ENCODE measurements around the gene APOC3.
"Not testable (repeated sequence)": the region's sequence is repeated elsewhere in the genome, so short reads cannot be mapped to it uniquely, and the experiment has no call there.

Gene APOC3

GRCh38 chr11:116792869-116793771 is 36.6 kb upstream of the APOC3 start:
- no peak for TF ChIP-seq CTCF (IDR thresholded peaks at IDR 0.05; ENCODE audit: insufficient read depth, low read depth, low read length, missing control alignments)
- no peak overlapping the region for H3K4me3 ChIP-seq (ENCODE audit: low read length)
- peak; percentile 90 for DNase-seq (ENCODE audit: low read depth)

DNA sequence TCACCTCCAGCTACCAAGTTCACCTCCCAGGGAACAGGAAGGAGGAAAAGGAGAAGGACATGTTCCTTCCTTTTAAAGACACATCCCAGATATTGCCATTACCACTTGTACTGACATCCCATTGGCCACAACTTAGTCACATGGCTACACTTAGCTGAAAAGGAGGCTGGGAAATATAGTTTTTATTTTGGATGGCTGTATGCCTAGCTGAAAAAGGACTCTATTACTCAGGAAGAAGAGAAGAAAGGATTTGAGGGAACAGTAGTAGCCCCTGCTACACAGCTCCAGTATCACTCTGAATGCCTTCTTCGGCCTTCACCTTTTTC is 36.0 kb upstream of the APOC3 start:
- no peak overlapping the region for H3K4me3 ChIP-seq (ENCODE audit: low read length)
- DNase-seq (ENCODE audit: low read depth): no peak
- no peak for TF ChIP-seq CTCF (IDR thresholded peaks at IDR 0.05; ENCODE audit: insufficient read depth, low read depth, low read length, missing control alignments)

GRCh38 chr11:116794851-116795250 is 34.9 kb upstream of the APOC3 start:
- TF ChIP-seq CTCF (IDR thresholded peaks at IDR 0.05; ENCODE audit: insufficient read depth, low read depth, low read length, missing control alignments): no peak
- DNase-seq (ENCODE audit: low read depth): no peak

GRCh38 chr11:116796548-116796947 is 33.2 kb upstream of the APOC3 start:
- DNase-seq (ENCODE audit: low read depth): no peak
- no peak for TF ChIP-seq CTCF (IDR thresholded peaks at IDR 0.05; ENCODE audit: insufficient read depth, low read depth, low read length, missing control alignments)
- H3K4me3 ChIP-seq (ENCODE audit: low read length): no peak overlapping the region

More at GRCh38 chr11:116794851-116795250, 34.9 kb upstream of the APOC3 start:
- no peak overlapping the region for H3K4me3 ChIP-seq (ENCODE audit: low read length)

DNA sequence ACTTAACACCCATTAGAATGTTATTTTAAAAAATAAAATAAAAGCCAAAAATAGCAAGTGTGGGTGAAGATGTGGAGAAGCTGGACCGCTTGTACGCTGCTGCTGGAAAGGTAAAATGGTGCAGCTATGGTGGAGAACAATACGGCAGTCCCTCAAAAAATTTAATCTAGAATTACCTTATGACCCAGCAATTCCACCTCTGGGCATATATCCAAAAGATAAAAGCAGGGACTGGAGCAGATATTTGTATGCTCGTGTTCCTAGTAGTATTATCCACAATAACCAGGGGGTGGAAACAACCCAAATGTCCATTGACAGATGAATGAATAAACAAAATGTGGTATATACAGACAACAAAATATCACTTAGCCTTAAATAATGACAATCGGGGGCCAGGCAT is 31.9 kb upstream of the APOC3 start:
- H3K4me3 ChIP-seq (ENCODE audit: low read length): no peak overlapping the region
- no peak for DNase-seq (ENCODE audit: low read depth)
- TF ChIP-seq CTCF (IDR thresholded peaks at IDR 0.05; ENCODE audit: insufficient read depth, low read depth, low read length, missing control alignments): no peak

- TF ChIP-seq CTCF (IDR thresholded peaks at IDR 0.05; ENCODE audit: insufficient read depth, low read depth, low read length, missing control alignments): no peak
- H3K4me3 ChIP-seq (ENCODE audit: low read length): no peak overlapping the region
- DNase-seq (ENCODE audit: low read depth): no peak
Measured at GRCh38 chr11:116798368-116798767, 31.3 kb upstream of the APOC3 start.

- no peak for TF ChIP-seq CTCF (IDR thresholded peaks at IDR 0.05; ENCODE audit: insufficient read depth, low read depth, low read length, missing control alignments)
- H3K4me3 ChIP-seq (ENCODE audit: low read length): no peak overlapping the region
- no peak for DNase-seq (ENCODE audit: low read depth)
Measured at GRCh38 chr11:116800610-116801009, 29.1 kb upstream of the APOC3 start.

- H3K4me3 ChIP-seq (ENCODE audit: low read length); DNase-seq (ENCODE audit: low read depth): not testable (repeated sequence)
Measured at GRCh38 chr11:116801662-116802061, 28.0 kb upstream of the APOC3 start.

All from epithelial cell of esophagus (primary cell).